Loucy (cell line): ENCODE data around the gene RNF7.

Source experiments
- CTCF ChIP-seq: fragments of 200-600 bp; sonication (generic); conservative IDR thresholded peaks from 2 replicates; pipeline ENCODE4 v1.5.1; 2014; ENCODE audit warnings: mild to moderate bottlenecking, antibody characterized with exemption, low read length
- EZH2phosphoT487 ChIP-seq: fragments of 200-600 bp; IDR thresholded peaks from 2 replicates; pipeline ENCODE4 v1.6.1; 2018; ENCODE audit warnings: antibody characterized with exemption, mild to moderate bottlenecking, moderate library complexity, borderline replicate concordance

- TF ChIP-seq CTCF (no peak), EZH2phosphoT487 (no peak)
Measured at GRCh38 chr3:141753399-141753798, 15.3 kb downstream of the RNF7 start.
